Fibroblast of upper back skin (primary cell): Measurements from ENCODE around the gene ATP6V1C2.

Experiments used
- DNase-seq: peaks from one replicate; pipeline ENCODE4 v3.0.0-alpha.2; 2013

The ATP6V1C2 gene

GRCh38 chr2:10733566-10733925 lies 12.1 kb downstream of the ATP6V1C2 start:
- no peak for DNase-seq

GRCh38 chr2:10733980-10734379 lies 12.6 kb downstream of the ATP6V1C2 start:
- no peak for DNase-seq

- no peak for DNase-seq
Observed at GRCh38 chr2:10738192-10738591, 16.8 kb downstream of the ATP6V1C2 start.

GRCh38 chr2:10740226-10740625 lies 18.8 kb downstream of the ATP6V1C2 start:
- no peak for DNase-seq

GRCh38 chr2:10741139-10741538 lies 19.7 kb downstream of the ATP6V1C2 start:
- DNase-seq: no peak

GRCh38 chr2:10742666-10743065 lies 21.2 kb downstream of the ATP6V1C2 start:
- no peak for DNase-seq

- DNase-seq: no peak
Observed at GRCh38 chr2:10750610-10751009, 29.2 kb downstream of the ATP6V1C2 start.

GRCh38 chr2:10752236-10752635 lies 30.8 kb downstream of the ATP6V1C2 start:
- no peak for DNase-seq

GRCh38 chr2:10753156-10753555 lies 31.7 kb downstream of the ATP6V1C2 start:
- DNase-seq: no peak

- no peak for DNase-seq
Observed at GRCh38 chr2:10753876-10754275, 32.4 kb downstream of the ATP6V1C2 start.

GRCh38 chr2:10755621-10756020 lies 34.2 kb downstream of the ATP6V1C2 start:
- no peak for DNase-seq

GRCh38 chr2:10757814-10758286 lies 36.4 kb downstream of the ATP6V1C2 start:
- DNase-seq: no peak

- no peak for DNase-seq
Observed at GRCh38 chr2:10759151-10759714, 37.8 kb downstream of the ATP6V1C2 start.

- DNase-seq: no peak
Observed at GRCh38 chr2:10760794-10761504, 39.5 kb downstream of the ATP6V1C2 start.

- DNase-seq: no peak
Observed at GRCh38 chr2:10761591-10761990, 40.2 kb downstream of the ATP6V1C2 start.

GRCh38 chr2:10762651-10763460 lies 41.4 kb downstream of the ATP6V1C2 start:
- DNase-seq: no peak

- DNase-seq: no peak
Observed at GRCh38 chr2:10763461-10763800, 42.0 kb downstream of the ATP6V1C2 start.

GRCh38 chr2:10764096-10764785 lies 42.8 kb downstream of the ATP6V1C2 start:
- no peak for DNase-seq

GRCh38 chr2:10764896-10765295 lies 43.5 kb downstream of the ATP6V1C2 start:
- DNase-seq: no peak

GRCh38 chr2:10765461-10765860 lies 44.0 kb downstream of the ATP6V1C2 start:
- DNase-seq: no peak

- DNase-seq: no peak
Observed at GRCh38 chr2:10765914-10766313, 44.5 kb downstream of the ATP6V1C2 start.

- no peak for DNase-seq
Observed at GRCh38 chr2:10768063-10768507, 46.7 kb downstream of the ATP6V1C2 start.
